T-helper 1 cell treated with Interleukin-12 subunit alpha and Interleukin-12 subunit beta and Interleukin-4 antibody, amounts not matched to agents 30 μg/mL and 1 μg/mL, for 36 hours (primary cell): Measurements from ENCODE around the gene TDRD6.
"Not testable (repeated sequence)": the region's sequence is repeated elsewhere in the genome, so short reads cannot be mapped to it uniquely, and the experiment has no call there.

Experiments
- H3K27ac Mint-ChIP-seq: one replicate; pipeline ENCODE4 v1.8.0; 2021; ENCODE audit warnings: mild to moderate bottlenecking, mixed read lengths
- H3K27me3 Mint-ChIP-seq: one replicate; pipeline ENCODE4 v1.8.0; 2021; ENCODE audit warnings: low read depth, mixed read lengths
- H3K36me3 Mint-ChIP-seq: one replicate; pipeline ENCODE4 v1.8.0; 2021; ENCODE audit warnings: low read depth, mixed read lengths
- H3K4me1 Mint-ChIP-seq: one replicate; pipeline ENCODE4 v1.8.0; 2021; ENCODE audit warnings: low read depth, mixed read lengths
- H3K4me3 Mint-ChIP-seq: one replicate; pipeline ENCODE4 v1.8.0; 2021; ENCODE audit warnings: mild to moderate bottlenecking, moderate library complexity, mixed read lengths
- H3K9me3 Mint-ChIP-seq: one replicate; pipeline ENCODE4 v1.8.0; 2021; ENCODE audit warnings: mixed read lengths

The TDRD6 gene

GRCh38 chr6:46687619-46688097 is at the start of gene TDRD6:
Gene TDRD6, plus strand, starts transcription at chr6:46687885. Its CDS starts 244 bp downstream, at chr6:46688129.
- Mint-ChIP-seq H3K27me3 (peaks cover 8% of the 10 kb centered on the region), H3K9me3 (no peaks in the 10 kb centered on the region), H3K4me3 (no peak within 1 kb of the TSS), H3K27ac (no peak within 1 kb of the TSS), H3K36me3 (no peaks in the 10 kb centered on the region), H3K4me1 (no peaks in the 10 kb centered on the region)

- Mint-ChIP-seq H3K4me3 (no peak overlapping the region), H3K9me3 (no peaks in the 10 kb centered on the region), H3K36me3 (no peaks in the 10 kb centered on the region), H3K27ac (no peak overlapping the region), H3K27me3 (peaks cover 5% of the 10 kb centered on the region), H3K4me1 (no peaks in the 10 kb centered on the region)
Observed at GRCh38 chr6:46637933-46638332, 49.8 kb upstream of the TDRD6 start.

GRCh38 chr6:46638650-46639049 is 49.0 kb upstream of the TDRD6 start:
- Mint-ChIP-seq H3K27me3 (peaks cover 5% of the 10 kb centered on the region), H3K9me3 (no peaks in the 10 kb centered on the region), H3K4me3 (no peak overlapping the region), H3K4me1 (no peaks in the 10 kb centered on the region), H3K36me3 (no peaks in the 10 kb centered on the region), H3K27ac (no peak overlapping the region)

GRCh38 chr6:46642928-46643751 is 44.5 kb upstream of the TDRD6 start:
- no peaks in the 10 kb centered on the region for H3K4me1 Mint-ChIP-seq
- H3K27me3 Mint-ChIP-seq, result peaks cover 5% of the 10 kb centered on the region
- no peaks in the 10 kb centered on the region for H3K9me3 Mint-ChIP-seq
- no peak overlapping the region for H3K27ac Mint-ChIP-seq
- no peaks in the 10 kb centered on the region for H3K36me3 Mint-ChIP-seq
- H3K4me3 Mint-ChIP-seq, result no peak overlapping the region

- H3K27me3 Mint-ChIP-seq, result peaks cover 6% of the 10 kb centered on the region
- H3K27ac Mint-ChIP-seq, result no peak overlapping the region
- no peak overlapping the region for H3K4me3 Mint-ChIP-seq
- no peaks in the 10 kb centered on the region for H3K9me3 Mint-ChIP-seq
- no peaks in the 10 kb centered on the region for H3K36me3 Mint-ChIP-seq
- no peaks in the 10 kb centered on the region for H3K4me1 Mint-ChIP-seq
Observed at GRCh38 chr6:46645265-46645664, 42.4 kb upstream of the TDRD6 start.

- H3K4me3 Mint-ChIP-seq, H3K9me3 Mint-ChIP-seq, H3K36me3 Mint-ChIP-seq, H3K4me1 Mint-ChIP-seq, H3K27ac Mint-ChIP-seq: not testable (repeated sequence)
- peaks cover 25% of the 10 kb centered on the region for H3K27me3 Mint-ChIP-seq
Observed at GRCh38 chr6:46648108-46648507, 39.6 kb upstream of the TDRD6 start.

- no peak overlapping the region for H3K27ac Mint-ChIP-seq
- H3K36me3 Mint-ChIP-seq, result peaks cover 2% of the 10 kb centered on the region
- peaks cover 33% of the 10 kb centered on the region for H3K27me3 Mint-ChIP-seq
- no peak overlapping the region for H3K4me3 Mint-ChIP-seq
- H3K4me1 Mint-ChIP-seq, result peaks cover 12% of the 10 kb centered on the region
- H3K9me3 Mint-ChIP-seq, result no peaks in the 10 kb centered on the region
Observed at GRCh38 chr6:46648869-46649492, 38.7 kb upstream of the TDRD6 start.

GRCh38 chr6:46651006-46651405 is 36.7 kb upstream of the TDRD6 start:
- H3K9me3 Mint-ChIP-seq, result no peaks in the 10 kb centered on the region
- peaks cover 12% of the 10 kb centered on the region for H3K4me1 Mint-ChIP-seq
- no peak overlapping the region for H3K4me3 Mint-ChIP-seq
- peaks cover 2% of the 10 kb centered on the region for H3K36me3 Mint-ChIP-seq
- H3K27me3 Mint-ChIP-seq, result peaks cover 49% of the 10 kb centered on the region
- no peak overlapping the region for H3K27ac Mint-ChIP-seq

GRCh38 chr6:46651816-46652215 is 35.9 kb upstream of the TDRD6 start:
- no peaks in the 10 kb centered on the region for H3K9me3 Mint-ChIP-seq
- peaks cover 2% of the 10 kb centered on the region for H3K36me3 Mint-ChIP-seq
- H3K4me3 Mint-ChIP-seq, result peak overlapping the region; percentile 84
- peaks cover 12% of the 10 kb centered on the region for H3K4me1 Mint-ChIP-seq
- H3K27me3 Mint-ChIP-seq, result peaks cover 49% of the 10 kb centered on the region
- H3K27ac Mint-ChIP-seq, result no peak overlapping the region

- Mint-ChIP-seq H3K36me3 (peaks cover 2% of the 10 kb centered on the region), H3K4me3 (peak overlapping the region; percentile 84), H3K27me3 (peaks cover 49% of the 10 kb centered on the region), H3K4me1 (peaks cover 12% of the 10 kb centered on the region), H3K27ac (no peak overlapping the region), H3K9me3 (no peaks in the 10 kb centered on the region)
Observed at GRCh38 chr6:46652232-46652602, 35.5 kb upstream of the TDRD6 start.

GRCh38 chr6:46652603-46653438 is 34.9 kb upstream of the TDRD6 start, which contains the start of the genes CYP39A1 and SLC25A27:
Gene CYP39A1, minus strand, starts transcription at chr6:46652818. Its CDS starts 236 bp downstream, at chr6:46652582.
Gene SLC25A27, plus strand, starts transcription at chr6:46652975. Its CDS starts 218 bp downstream, at chr6:46653193.
- peaks cover 12% of the 10 kb centered on the region for H3K4me1 Mint-ChIP-seq
- H3K36me3 Mint-ChIP-seq, result peaks cover 2% of the 10 kb centered on the region
- H3K27ac Mint-ChIP-seq, result peak within 1 kb of the TSS; percentile 13
- H3K27me3 Mint-ChIP-seq, result peaks cover 49% of the 10 kb centered on the region
- H3K4me3 Mint-ChIP-seq, result peak within 1 kb of the TSS; percentile 84
- no peaks in the 10 kb centered on the region for H3K9me3 Mint-ChIP-seq

GRCh38 chr6:46653439-46654195 is 34.1 kb upstream of the TDRD6 start:
- Mint-ChIP-seq H3K27me3 (peaks cover 49% of the 10 kb centered on the region), H3K4me3 (peak overlapping the region; percentile 84), H3K36me3 (peaks cover 2% of the 10 kb centered on the region), H3K27ac (no peak overlapping the region), H3K9me3 (no peaks in the 10 kb centered on the region), H3K4me1 (peaks cover 12% of the 10 kb centered on the region)

- peaks cover 2% of the 10 kb centered on the region for H3K36me3 Mint-ChIP-seq
- H3K4me3 Mint-ChIP-seq, result no peak overlapping the region
- H3K27me3 Mint-ChIP-seq, result peaks cover 41% of the 10 kb centered on the region
- no peaks in the 10 kb centered on the region for H3K9me3 Mint-ChIP-seq
- H3K27ac Mint-ChIP-seq, result no peak overlapping the region
- H3K4me1 Mint-ChIP-seq, result peaks cover 12% of the 10 kb centered on the region
Observed at GRCh38 chr6:46655803-46656202, 31.9 kb upstream of the TDRD6 start.

GRCh38 chr6:46657642-46658041 is 30.0 kb upstream of the TDRD6 start:
- no peak overlapping the region for H3K4me3 Mint-ChIP-seq
- H3K4me1 Mint-ChIP-seq, result peaks cover 5% of the 10 kb centered on the region
- H3K27ac Mint-ChIP-seq, result no peak overlapping the region
- peaks cover under 1% of the 10 kb centered on the region for H3K36me3 Mint-ChIP-seq
- no peaks in the 10 kb centered on the region for H3K9me3 Mint-ChIP-seq
- peaks cover 31% of the 10 kb centered on the region for H3K27me3 Mint-ChIP-seq
